GM13977 (cell line): ENCODE results near the gene TNF.

Source experiments
- DNase-seq: peaks from one replicate; pipeline ENCODE4 v3.0.0; 2012; ENCODE audit warnings: low spot score
- CTCF ChIP-seq: IDR thresholded peaks from 2 replicates; pipeline ENCODE4 v1.5.1; 2012; ENCODE audit warnings: mild to moderate bottlenecking, control low read depth; ENCODE audit not compliant: insufficient read depth; ENCODE audit errors: extremely low read depth, missing control alignments
- in situ Hi-C: fragments of 300-500 bp; cut with MboI; formaldehyde crosslinking; loops from one replicate; pipeline ENCODE4 v1.12.0; 2022; ENCODE audit warnings: low sequenced_read_pairs, low pct_unique_long_range_greater_than_20kb, mixed read lengths, inconsistent platforms; ENCODE audit not compliant: unreplicated experiment

The TNF gene

GRCh38 chr6:31614075-31614619 lies 38.8 kb downstream of the TNF start:
- no peak for TF ChIP-seq CTCF
- peak; percentile 48 for DNase-seq
- in situ Hi-C loops = no loop called here

DNA sequence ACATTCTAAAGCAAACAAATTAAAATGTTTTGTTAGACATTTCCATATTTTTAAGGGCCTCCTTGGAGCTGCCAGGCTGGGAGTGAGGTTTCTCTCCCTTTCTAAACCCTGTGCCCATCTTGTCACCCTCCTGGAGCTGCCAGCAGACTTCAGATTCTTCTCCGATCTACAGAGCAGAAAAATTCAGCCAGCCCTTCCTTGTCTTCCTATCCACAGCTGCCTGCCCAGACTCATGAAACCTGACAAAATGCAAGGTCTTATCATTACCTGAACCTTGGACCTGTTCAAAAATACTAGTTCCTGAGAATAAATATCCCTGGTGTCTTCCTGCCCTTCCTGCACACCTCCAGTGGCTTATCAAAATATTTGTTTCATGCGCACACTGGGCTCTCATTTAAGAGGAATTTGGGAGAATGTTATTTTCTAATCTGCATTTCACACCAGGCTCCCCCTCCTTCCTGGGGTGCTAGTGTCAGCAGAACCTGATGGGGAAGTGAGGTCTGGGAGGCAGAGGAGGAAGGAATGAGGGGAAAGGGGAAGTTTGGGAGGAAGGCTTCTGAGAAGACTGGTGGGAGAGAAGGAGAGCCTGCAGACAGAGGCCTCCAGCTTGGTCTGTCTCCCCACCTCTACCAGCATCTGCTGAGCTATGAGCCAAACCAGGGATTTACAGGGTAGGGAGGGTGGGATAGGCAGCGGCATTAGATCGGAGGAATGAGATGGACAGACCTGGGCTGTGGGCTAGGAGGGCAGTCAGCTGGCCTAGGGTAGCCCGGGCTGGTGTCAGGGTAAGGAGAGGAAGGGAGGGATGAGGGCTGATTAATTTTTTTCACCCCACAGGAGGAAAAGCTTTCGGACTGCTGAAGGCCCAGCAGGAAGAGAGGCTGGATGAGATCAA lies 39.6 kb downstream of the TNF start, which contains the start of gene AIF1:
AIF1 (plus strand) TSS at position 551 of the 895 bp plus-strand sequence; CDS start at position 647, 96 bp downstream.
- no peak for DNase-seq
- in situ Hi-C loops = no loop called here
- TF ChIP-seq CTCF = no peak

DNA sequence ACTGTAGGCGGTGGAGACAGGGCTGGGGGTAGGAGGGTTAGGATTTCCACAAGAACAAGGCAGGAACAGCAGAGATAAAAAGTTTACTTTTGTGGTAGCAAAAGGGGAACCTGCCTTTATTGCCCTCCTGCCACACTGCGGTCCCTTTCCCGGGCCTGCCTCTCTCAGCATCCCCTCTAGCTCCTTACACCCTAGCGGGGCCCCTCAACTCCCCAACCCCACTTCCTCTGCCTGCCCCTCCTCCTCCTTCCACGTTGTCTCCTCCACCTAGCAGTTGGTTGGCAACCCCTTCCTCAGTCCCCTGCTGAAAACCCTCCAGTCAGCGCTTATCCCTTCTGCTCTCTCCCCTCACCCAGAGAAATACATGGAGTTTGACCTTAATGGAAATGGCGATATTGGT lies 40.4 kb downstream of the TNF start:
- in situ Hi-C loops = no loop called here
- no peak for TF ChIP-seq CTCF
- DNase-seq = no peak

- in situ Hi-C loops = no loop called here
- DNase-seq = no peak
- TF ChIP-seq CTCF = no peak
Observed at GRCh38 chr6:31617010-31617409, 41.6 kb downstream of the TNF start.

DNA sequence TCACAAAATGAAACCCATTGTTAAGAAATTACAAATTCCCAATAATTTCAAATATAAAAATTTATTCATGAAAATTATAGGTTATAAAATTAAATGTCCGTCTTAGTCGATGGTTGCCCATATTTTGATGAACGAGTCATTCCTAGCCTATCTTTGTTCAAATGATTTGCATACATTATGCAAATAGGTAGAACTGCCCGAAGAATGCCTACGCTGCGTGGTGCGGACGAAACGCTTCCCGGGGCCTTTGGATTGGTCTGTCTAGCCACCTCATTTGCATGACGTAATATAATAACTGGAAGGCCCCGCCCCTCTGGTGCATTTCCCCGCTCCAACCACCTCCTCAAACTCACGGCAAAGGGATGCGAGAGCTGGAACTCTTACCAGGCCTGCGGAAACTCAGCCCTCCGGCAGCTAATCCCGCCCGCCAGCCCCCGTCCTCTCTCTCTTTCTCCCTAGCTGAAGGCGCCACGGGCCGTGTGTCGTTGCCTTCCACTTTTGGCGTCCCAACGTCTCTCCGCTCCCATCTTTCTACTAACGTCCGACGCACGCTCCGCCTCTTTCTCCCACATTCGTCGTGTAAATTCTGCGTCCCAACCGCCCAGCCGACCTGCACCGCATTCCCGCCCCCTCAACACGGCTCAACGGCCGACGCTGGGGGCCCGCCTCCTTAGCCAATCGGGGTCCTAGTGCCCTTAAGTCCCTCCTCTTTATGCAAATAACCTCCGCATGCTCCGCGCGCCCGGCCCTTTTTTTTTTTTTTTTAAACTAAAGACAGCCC lies 44.6 kb downstream of the TNF start:
- in situ Hi-C loops = no loop called here

More for the DNA sequence above, 44.6 kb downstream of the TNF start:
- TF ChIP-seq CTCF = no peak
- DNase-seq = peak; percentile 90
